SU-DHL-6 (cell line): ENCODE results near the gene TBC1D3I.

Experiments used
- CTCF ChIP-seq: fragments of 200-600 bp; sonication (generic); IDR thresholded peaks from one replicate; pipeline ENCODE4 v1.5.1; 2017; ENCODE audit warnings: antibody characterized with exemption, mild to moderate bottlenecking, low read length, moderate library complexity; ENCODE audit not compliant: insufficient read depth, poor library complexity, severe bottlenecking
- EZH2phosphoT487 ChIP-seq: fragments of 200-600 bp; sonication (generic), shearing (Covaris generic); conservative IDR thresholded peaks from 2 replicates; pipeline ENCODE4 v1.6.1; 2018; ENCODE audit warnings: mild to moderate bottlenecking, antibody characterized with exemption, low read length, moderate library complexity, mixed read lengths

DNA sequence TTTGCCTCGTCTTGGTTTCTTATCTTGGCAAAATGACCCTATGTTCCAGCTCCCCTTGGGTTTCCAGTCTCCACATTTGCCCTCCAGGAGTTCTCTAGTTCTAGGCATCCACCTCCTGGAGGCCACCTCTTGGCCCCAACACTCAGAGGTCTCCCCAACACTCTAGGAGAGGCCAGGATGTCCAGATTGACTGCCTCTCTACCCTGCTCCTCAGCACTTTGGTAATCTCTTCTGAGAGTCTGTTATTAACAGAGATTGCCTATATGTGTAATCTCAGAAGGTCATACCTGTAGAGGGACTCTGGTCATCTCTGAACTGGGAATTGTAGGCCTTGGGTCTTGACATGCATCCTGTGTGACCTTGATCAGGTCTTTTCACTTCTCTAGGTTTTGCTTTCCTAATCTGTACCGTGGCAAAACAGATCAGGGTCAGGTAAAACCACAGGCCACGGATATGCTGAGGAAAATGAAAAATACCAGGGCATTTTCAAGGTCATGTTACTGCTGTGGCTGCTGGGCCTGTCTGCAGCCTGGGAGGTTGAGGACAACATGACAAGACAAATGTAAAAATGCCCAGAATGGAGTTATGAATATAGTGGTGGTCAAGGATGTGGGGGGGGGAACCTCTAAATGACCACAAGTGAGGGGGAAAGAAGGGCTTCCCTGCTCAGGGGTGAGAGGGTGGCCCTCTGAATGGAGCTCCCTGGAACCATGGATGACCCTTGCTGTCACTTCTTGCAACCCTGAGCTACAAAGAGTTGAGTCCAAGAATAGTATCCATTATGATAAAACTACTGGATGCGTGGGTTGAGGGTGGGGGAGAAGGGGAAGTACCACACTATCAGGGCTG, 58.5 kb downstream of the TBC1D3I start:
- TF ChIP-seq CTCF (no peak), EZH2phosphoT487 (no peak)
